GM19240 (cell line): Measurements from ENCODE around the gene RTN1.

Experiments used
- DNase-seq: peaks from one replicate; pipeline ENCODE4 v3.0.0; 2011; ENCODE audit warnings: low spot score; ENCODE audit not compliant: insufficient read length

The RTN1 gene

DNA sequence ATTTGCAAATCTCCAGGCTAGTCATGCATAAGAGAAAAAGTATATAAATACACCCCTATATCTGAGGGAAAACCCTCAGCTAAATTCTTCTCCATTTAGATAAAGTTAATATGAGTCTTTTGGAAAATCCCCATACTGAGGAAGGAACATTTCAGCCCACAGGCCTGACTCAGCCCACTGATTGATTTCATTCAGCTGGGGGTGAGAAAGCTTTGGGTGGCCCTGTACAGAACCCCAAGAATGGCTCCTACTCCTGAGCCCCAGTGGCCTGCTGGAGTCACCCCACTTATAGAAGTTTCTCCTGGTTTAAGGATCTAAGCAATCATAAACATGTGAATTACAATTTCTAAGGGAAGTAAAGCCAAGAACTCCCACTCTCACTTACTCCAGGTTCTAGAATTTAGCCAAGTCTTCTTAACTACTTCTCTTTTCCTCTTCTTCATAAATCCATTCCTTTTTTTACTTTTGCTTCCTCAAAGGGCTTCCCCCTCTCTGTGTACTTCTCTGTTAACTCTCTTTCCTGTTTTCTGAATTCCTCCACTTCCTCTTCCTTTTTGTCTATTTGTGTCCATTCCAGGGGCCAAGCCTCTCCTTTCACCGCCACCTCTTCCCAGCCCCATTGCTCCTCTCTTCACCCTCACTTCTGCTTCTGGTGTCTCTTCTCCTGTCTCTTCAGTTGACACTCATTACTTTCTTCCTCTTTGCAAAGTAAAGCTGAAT is 21.0 kb downstream of the RTN1 start:
- no peak for DNase-seq

DNA sequence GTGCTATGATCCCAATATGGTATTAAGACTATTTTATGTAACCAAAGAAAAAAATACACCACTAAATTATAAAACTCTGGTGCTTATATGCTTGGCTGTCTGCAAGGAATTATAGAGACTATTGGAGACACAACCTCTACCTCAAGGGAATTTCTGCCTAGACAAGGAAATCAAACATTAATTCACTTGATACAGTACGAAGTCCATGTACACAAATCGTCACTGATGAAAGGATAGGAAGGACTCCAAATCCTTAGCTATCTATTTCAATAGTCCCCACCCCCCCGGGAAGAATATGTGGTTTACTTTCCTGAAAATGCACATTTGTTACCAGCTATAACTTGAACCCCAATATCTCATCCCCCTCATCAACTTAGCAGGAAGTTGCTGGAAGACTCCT is 21.9 kb downstream of the RTN1 start:
- DNase-seq: no peak

DNA sequence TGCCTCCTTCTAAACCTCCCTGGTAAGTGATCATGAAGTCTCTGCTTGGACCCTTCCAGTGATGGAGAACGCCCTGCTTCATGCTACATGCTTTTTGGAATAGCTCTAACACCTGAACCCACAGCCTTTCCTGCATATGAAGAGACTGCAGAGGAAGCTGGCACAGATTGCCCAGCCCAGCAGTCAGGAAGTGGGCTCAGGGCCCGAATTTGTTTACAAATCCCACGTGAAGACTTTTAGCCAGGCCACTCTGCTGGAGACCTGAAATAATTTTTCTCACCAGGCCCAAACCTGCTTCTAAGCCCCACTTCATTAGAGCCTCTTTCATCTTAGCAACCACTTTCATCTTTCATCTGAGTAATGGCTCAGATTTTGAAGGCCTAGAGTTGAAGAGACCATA is 22.9 kb downstream of the RTN1 start:
- no peak for DNase-seq

DNA sequence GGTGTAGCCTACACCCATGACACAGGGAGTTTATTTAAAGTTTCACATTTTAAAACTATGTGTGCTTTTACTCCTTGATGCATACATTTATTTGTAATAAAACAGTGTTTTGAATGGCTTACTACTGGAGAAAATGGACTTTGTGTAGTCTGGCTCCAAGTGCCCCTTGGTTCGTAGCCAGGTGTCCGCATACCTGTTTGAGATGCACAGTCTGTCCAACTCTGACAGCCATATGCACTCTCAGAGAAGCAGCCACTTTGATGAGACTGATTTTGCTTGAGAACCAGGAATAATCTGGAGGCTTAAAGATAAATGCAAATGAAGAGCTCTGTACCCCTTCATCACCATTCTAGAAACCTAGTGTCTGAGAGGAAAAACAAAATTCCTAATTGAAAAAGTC is 24.0 kb downstream of the RTN1 start:
- DNase-seq: no peak

DNA sequence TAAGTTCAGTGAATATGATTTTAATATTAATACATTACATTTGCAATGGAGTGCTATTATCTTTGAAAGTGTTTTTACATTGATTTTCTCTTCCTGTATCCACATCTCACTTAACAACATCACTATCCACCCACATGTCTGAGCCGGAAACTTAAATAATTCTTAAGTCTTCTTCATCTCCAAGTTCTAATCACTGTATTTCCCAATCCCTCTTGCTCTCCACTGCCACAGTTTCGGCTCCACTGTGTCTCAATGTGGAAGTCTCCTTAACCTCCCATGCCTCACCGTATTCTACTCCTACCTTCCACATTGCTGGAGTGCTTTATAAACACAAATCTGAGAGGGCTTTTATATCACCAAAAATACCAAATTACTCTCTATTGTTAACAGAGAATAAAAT is 25.3 kb downstream of the RTN1 start:
- no peak for DNase-seq

DNA sequence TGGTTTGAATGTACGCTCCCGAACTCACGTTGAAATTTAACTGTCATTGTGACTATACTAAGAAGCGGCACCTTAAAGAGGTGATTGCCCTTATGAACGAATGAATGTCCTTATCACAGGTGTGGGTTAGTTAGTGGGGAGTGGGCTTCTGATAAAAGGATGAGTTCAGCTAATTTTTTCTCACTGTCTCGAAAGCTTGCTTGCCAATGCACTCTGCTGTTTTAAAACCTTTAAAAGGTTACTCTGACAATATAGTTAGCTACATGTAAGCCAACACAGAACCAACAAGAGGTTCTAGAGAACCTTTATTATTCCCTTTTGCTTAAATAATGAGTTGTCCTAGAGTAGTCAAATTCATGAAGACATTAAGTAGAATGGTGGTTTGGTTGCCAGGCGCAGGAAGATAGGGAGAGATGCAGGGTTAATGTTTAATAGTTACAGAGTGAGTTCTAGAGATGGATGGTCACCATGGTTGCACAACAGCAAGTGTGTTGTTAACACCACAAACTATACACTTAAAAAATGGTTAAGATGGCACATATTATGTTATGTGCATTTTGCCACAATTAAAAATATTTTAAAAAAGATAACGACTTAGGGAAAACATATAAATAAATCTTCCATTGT is 26.3 kb downstream of the RTN1 start:
- no peak for DNase-seq

DNA sequence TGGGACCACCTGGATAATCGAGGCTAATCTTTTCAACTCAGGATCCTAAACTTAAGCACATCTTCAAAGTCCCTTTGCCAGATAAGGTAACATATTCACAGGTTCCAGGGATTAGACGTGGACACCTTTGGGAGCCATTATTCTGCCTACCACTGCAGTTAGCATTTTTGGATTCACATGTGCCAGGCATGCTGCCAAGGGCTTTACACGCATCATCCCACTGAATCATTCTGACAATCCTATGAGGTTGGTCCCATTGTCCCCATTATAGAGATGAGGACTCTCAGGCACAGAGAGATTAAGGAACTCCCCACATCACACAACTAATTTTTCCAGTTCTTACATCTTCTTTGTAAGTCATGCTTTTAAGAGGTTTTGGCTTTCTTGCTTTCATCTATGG is 34.5 kb downstream of the RTN1 start:
- no peak for DNase-seq

DNA sequence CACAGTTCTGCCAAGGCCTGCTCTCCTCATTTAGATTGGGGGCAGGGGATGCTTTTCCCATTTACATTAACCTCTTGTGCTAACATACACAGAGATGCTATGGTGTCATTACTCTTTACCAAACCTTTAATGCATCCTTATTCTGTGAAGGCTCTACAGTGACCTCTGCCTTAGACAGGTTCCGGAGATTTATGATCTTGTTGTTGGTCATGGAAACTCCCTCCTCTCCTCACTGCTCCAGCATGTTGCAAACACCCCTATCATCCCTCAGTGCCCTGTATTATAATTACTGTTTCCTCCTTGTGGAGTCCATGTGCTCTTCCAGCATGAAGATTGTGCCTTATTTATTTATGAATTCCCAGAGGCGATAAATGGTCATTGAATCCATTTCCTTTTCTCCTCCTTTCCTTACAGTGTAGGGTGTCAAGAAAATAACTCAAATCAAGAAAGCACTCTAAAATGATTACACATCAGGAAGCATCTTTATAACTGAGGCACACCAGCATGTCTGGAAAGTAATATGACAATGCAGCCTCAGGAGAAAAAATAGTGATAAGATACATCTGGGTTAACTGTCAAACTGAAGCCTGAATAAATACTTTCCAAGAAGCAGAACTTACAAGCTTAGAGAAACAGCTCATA is 37.8 kb downstream of the RTN1 start:
- DNase-seq: no peak

DNA sequence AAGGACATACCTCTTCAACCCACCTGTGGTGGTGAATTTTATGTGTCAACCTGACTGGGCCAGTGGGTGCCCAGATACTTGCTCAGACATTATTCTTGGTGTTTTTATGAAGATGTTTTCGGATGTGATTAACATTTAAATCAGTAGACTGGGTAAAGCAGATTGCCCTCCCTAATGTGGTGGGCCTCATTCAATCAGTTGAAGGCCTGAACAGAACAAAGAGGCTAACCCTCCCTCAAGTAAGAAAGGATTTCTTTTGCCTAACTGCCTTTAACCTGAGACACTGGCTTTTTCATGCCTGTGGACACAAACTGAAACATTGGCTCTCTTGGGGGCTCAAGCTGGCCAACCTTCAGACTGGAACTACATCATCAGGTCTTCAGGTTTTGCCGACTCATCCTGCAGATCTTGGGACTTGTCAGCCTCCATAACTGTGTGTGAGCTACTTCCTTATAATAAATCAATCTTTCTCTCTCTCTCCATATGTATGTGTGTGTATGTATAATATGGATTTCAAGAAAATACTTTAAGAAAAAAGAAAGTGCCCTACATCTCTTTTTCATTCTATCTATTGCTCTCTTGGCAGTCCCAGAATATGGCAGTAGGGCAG is 39.4 kb downstream of the RTN1 start:
- no peak for DNase-seq

DNA sequence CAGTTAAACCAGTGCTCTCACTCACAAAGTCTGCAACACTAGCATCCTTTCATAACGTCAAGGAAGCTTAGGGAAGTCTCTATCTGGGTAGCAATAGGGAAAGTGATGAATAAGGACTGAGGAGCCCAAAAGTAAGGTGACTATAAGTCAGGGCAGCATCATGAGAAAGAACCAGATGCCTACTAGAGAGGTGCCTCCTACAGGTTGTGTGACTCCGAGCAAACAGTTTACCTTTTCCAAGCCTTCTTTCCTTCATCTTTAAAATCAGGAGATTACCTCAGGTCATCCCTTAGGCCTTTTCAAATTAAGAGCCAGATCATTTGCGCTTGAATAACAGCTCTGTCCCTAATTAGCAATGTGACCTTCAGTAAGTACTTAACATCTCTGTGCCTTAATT is 40.2 kb downstream of the RTN1 start:
- no peak for DNase-seq

DNA sequence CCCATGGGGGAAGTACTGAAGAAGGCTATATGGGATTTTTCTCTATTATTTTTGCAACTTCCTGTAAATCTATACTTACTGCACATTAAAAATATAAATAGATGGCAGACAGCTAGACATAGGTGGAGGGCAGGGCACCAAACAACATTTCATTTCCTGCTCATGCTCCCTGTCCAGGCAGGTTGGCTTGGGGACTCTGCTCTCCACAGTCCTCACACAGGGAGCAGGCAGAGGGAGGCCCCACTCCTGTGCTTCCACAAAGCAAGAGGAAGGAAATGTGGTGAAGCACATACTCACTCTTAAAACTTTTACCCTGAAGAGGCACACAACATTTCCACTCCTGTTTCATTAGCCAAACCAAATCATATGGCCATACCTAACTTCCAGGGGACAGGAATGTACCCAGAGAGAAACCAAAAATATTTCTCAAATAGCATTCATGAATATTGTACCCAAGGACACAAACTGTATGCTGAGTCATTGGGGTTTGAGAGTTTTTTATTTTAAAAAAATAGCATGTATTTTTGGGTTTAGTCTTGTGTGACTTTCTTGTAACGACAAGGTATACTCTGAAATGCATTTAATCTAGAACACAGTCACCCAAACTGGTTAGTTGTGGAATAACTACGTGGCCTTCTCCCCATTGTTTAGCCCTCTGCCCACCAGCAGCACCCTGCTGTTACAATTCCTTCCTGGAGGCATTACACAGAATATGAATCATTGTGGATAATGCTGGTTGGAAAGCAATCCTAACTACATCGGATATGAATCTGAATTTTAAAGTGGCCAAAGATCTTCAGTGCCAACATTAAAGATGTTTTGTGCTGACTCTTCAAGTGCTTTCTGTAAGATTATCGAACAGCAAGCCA is 40.9 kb downstream of the RTN1 start:
- no peak for DNase-seq

DNA sequence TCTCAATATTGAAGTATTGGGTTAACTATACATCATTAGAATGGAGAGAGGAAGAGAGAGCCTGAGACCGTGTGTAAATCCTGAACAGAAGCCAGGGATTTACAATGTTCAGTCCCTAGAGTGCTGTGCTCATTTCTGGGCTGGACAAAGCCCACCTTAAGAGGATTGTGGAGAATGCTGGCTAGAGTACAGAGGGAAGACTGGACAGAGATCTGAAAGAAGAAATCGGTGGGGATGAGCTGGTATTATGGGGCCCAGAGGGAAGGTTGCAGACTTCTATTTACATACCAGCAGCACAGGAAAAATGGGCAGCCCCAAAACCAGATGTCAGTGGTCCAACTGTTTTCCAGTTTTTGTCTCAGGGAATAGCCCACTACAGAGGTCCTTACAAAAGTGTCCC is 42.3 kb downstream of the RTN1 start:
- no peak for DNase-seq

DNA sequence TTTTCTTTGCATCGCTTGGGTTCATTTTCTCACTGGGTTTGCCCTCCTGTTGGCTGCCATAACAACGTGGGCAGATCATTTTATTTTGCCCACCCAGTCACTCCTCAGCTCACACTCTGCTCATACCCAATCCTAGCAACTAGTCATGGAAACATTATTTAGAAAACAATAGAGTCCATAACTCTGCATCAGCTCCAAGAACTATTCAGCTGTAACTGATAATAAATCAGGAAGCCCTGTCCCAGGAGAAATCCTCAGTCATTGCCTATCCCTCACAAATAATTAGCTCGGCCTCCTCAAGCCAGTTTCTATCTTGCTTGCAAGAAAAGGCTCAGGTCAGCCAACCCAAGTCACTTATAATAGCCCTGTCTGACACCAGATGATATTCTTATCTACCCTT is 43.2 kb downstream of the RTN1 start:
- DNase-seq: no peak

DNA sequence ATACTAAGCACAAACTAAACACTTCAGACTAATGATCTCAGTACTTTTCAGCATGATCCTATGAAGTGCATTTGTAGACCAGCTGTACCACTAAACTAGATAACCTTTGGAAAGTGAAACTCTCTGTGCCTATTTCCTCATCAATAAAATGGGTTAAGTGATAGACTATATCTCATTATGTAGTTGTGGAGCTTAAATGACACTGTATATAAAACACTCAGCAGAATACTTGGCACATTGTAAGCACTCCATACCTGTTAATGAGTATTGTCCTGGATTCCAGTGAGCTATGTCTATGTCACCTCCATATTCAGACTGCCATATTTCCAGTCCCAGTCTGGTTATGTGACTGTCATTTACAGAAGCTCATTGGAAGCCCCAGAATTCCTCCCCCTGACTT is 44.4 kb downstream of the RTN1 start:
- no peak for DNase-seq

DNA sequence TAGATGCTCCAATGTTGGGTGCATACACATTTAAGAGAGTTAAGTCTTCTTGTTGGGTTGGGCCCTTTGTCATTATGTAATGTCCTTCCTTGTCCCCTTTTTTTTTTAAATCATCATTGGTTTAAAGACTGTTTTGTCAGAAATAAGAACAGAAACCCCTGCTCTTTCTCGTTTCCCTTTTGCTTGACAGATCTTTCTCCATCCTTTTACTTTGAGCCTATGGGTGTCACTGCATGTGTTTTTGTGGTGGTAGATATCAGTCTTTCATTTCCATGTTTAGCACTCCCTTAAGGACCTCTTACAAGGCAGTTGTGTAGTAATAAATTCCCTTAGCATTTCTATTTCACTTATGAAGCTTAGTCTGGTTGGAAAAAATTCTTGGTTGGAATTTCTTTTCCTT is 47.4 kb downstream of the RTN1 start:
- no peak for DNase-seq

DNA sequence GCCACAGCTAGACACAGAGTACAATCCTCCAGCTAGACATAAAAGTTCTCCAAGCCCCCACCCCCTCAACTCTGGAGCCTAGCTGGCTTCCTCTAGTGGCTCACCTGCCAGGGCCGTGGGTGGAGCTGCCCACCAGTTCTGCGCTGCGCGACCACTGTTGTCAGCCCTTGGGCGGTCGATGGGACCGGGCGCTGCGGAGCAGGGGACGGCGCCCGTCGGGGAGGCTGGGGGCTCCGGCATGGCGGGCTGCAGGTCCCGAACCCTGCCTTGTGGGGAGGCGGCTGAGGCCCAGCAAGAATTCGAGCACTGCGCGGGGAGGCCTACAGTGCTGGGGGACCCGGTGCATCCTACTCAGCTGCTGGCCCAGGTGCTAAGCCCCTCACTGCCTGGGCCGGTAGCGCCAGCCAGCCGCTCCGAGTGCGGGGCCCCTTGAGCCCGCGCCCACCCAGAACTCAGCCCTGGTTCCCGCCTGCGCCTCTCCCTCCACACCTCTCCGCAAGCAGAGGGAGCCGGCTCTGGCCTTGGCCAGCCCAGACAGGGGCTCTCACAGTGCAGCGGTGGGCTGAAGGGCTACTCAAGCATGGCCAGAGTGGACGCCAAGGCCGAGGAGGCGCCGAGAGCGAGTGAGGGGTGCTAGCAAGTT is 51.0 kb downstream of the RTN1 start:
- no peak for DNase-seq

DNA sequence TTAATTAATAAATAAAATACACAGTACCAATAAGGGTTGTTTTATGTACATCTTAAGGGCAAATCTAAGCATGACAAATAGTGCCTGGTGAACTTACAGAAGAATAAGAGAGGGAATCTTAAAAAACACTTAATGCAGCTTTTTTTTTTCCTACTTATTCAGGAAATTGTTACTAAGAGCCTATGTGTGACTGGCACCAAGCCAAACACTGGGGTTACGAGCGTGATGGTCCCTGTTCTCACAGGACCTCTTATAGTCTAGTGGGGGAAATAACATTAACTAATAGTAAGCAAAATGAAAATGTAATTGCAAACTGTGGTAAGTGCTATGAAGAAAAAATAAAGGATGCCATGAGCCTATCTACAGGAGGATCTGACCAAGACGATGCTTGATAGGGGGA is 53.6 kb downstream of the RTN1 start:
- DNase-seq: no peak

DNA sequence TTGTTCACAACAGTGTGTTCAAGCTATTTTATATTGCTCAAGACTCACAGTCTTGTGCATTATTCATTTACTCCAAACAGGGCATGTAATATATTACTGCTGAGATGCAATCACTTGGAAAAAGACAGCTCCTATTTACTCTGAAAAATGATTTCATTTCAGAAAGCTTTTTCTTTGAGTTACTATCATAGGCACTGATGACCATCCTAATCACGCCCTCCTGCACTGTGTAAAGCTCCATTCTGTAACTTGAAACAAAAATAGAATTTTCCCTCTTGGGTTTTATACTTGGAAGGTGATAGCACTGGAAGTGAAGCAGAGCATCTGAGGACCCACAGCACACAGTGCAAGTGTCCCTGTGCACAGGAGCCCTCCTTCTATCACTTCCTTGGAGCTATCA is 55.6 kb downstream of the RTN1 start:
- DNase-seq: no peak

DNA sequence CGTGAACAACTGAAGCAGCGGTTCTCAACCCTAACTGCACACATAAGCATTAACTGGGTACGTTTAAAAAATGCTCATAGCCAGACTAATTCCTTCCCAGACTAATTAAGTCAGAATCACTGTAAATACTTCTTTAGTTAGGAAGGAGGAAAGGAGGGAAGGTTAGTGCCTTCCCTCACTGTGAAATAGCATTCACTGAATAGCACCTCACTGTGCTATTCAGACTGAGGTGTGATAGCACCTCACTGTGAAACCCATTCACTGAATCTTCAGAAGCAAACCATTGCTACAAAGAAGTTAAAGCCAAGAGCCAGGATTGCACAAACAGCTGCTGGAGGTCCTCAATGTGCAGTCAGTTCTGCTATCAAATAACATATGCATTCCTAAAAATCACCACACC is 58.8 kb downstream of the RTN1 start:
- no peak for DNase-seq

DNA sequence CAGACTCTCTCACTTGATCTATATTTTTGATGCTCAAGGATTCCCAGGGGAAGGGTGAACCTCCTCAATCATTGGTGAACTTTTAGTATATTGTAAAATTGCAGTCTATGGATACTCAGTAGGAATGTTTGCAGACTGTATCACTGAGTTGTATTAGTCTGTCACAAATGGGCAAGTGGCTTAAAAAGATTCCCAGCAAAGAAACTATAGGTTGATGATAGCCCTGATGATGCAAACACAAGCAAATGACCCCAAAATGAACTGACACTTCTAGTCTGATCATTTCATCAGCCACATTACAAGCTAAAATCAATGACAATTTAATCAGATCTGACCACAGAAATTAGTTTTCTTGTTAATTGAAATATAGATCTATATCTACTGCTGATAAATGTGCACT is 59.5 kb downstream of the RTN1 start:
- no peak for DNase-seq

DNA sequence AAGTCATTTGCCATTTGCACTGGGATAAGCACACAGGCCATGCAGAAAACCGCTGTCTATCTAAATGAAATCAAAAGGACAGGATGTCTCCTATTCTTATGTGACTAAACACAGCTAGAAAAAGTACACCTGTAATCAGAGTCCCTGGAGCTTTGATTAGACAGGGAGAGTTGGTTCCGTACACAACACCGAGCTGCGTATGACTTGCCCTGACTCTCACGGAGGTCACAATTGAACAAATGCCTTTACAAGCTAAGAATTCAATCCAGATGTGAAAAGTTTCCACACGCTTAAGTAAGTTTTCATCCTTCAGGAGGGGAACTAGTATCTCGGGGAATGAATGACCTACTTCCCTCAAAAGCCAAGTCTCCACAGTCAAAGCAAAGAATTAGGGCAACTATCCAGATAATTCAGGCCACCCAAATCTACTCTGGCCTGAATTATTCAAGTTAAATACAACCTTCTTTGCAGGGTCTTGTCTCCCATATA is 67.5 kb downstream of the RTN1 start:
- DNase-seq: no peak
